ENCODE data around the gene NPVF.
A peak's percentile ranks its signal among the peaks of the same experiment; 100 is the strongest.

Gene NPVF

DNA sequence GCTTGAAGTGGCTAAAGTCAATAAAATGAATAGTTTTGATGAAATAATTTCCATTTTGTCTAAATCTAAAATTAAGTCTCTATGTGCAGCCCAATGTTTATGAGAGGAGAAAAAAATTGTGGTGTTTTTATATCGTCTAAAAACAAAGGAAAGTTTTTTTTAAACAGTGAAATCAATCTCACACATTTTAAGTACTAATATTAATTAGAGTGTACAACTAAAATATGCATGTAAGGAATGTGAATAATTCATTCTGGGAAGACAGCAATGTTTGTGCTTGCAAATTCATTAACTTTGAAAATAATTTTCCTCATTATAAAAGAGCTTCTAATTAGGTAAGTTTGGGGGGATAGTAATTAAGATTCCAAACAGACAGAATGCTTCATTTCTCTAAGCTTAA lies at the start of gene NPVF:
Gene NPVF, minus strand, starts transcription at position 101 of the 400 bp plus-strand sequence. Its CDS starts 47 bp downstream, at position 54.
- H3K4me3 ChIP-seq (ENCODE audit: low read depth, low read length), result no peak within 1 kb of the TSS
- DNase-seq (ENCODE audit: low read depth), result no peak
- TF ChIP-seq, protein P1, sequence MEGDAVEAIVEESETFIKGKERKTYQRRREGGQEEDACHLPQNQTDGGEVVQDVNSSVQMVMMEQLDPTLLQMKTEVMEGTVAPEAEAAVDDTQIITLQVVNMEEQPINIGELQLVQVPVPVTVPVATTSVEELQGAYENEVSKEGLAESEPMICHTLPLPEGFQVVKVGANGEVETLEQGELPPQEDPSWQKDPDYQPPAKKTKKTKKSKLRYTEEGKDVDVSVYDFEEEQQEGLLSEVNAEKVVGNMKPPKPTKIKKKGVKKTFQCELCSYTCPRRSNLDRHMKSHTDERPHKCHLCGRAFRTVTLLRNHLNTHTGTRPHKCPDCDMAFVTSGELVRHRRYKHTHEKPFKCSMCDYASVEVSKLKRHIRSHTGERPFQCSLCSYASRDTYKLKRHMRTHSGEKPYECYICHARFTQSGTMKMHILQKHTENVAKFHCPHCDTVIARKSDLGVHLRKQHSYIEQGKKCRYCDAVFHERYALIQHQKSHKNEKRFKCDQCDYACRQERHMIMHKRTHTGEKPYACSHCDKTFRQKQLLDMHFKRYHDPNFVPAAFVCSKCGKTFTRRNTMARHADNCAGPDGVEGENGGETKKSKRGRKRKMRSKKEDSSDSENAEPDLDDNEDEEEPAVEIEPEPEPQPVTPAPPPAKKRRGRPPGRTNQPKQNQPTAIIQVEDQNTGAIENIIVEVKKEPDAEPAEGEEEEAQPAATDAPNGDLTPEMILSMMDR (IDR thresholded peaks at IDR 0.05; ENCODE audit: low read depth, low read length), result no peak
- TF ChIP-seq, protein P2, sequence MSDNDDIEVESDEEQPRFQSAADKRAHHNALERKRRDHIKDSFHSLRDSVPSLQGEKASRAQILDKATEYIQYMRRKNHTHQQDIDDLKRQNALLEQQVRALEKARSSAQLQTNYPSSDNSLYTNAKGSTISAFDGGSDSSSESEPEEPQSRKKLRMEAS (IDR thresholded peaks at IDR 0.05; ENCODE audit: low read depth, low read length), result no peak
- no peak for TF ChIP-seq MYC (IDR thresholded peaks at IDR 0.05; ENCODE audit: low read depth, low read length)
- no peak for TF ChIP-seq POLR2A (IDR thresholded peaks at IDR 0.05; ENCODE audit: extremely low read depth, insufficient read length)

DNA sequence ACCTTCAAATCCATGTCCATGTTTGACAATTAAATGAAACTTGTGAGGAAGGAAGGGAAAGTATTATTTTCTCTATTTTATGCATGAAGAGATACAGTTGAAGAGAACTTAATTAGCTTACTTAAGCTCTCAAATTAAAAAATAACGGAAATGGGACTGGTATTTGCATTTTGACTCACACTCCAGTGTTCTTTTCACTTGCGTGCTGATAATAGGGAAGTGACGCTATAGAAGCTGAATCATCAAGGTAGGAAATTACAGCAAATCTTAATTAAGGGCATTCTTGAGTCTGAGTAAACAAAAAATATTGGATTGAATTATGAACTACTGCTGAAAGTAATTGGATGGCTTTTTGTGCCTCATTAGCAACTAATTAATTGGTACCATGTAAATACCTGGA lies 44.0 kb upstream of the NPVF start:
- peak; percentile 14 for DNase-seq (ENCODE audit: low read depth)
- TF ChIP-seq, protein P2 (IDR thresholded peaks at IDR 0.05; ENCODE audit: low read depth, low read length), result no peak
- TF ChIP-seq, protein P1 (IDR thresholded peaks at IDR 0.05; ENCODE audit: low read depth, low read length), result no peak
- no peak overlapping the region for H3K4me3 ChIP-seq (ENCODE audit: low read depth, low read length)

- H3K4me3 ChIP-seq (ENCODE audit: low read depth, low read length), result no peak overlapping the region
- DNase-seq (ENCODE audit: low read depth), result no peak
- TF ChIP-seq, protein P2 (IDR thresholded peaks at IDR 0.05; ENCODE audit: low read depth, low read length), result no peak
These were observed 35.1 kb upstream of the NPVF start for GRCh38 chr7:25263337-25263736.

GRCh38 chr7:25262586-25262985 lies 34.3 kb upstream of the NPVF start:
- DNase-seq (ENCODE audit: low read depth), result no peak
- H3K4me3 ChIP-seq (ENCODE audit: low read depth, low read length), result no peak overlapping the region
- TF ChIP-seq POLR2A (IDR thresholded peaks at IDR 0.05; ENCODE audit: extremely low read depth, insufficient read length) (no peak), MYC (IDR thresholded peaks at IDR 0.05; ENCODE audit: low read depth, low read length) (no peak)
- TF ChIP-seq, protein P2 (IDR thresholded peaks at IDR 0.05; ENCODE audit: low read depth, low read length), result no peak
- TF ChIP-seq, protein P1 (IDR thresholded peaks at IDR 0.05; ENCODE audit: low read depth, low read length), result no peak

DNA sequence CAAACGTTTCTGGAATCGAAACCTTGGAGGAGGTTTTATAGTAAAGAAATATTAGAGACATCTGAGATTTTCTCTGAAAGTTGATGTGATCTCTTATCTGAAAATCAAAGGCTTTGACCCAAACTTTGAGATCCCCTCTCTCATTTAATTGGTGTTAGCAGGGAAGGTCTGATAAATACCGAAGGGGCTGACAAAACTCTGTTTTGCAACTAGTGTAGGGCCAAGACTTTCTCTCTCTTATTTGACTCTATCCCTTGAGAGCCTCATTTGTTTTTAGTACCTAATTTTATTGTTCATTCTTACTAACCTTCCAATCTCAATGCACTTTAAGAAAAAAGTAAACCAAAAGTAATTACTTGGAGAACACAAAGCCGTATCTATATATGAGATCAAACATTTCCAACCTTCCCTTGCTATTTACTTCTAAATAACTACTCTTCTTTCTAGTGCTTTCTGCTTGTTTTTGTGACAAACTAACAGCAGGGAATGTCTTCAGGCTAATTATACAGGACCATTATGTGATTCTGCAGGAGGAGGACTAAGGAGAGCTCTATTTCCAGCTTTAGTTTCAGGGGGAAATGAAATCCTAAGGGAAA lies 33.4 kb upstream of the NPVF start:
- no peak overlapping the region for H3K4me3 ChIP-seq (ENCODE audit: low read depth, low read length)
- peak; percentile 9 for DNase-seq (ENCODE audit: low read depth)
- TF ChIP-seq MYC (IDR thresholded peaks at IDR 0.05; ENCODE audit: low read depth, low read length) (no peak), POLR2A (IDR thresholded peaks at IDR 0.05; ENCODE audit: extremely low read depth, insufficient read length) (no peak)
- TF ChIP-seq, protein P2 (IDR thresholded peaks at IDR 0.05; ENCODE audit: low read depth, low read length), result no peak
- TF ChIP-seq, protein P1 (IDR thresholded peaks at IDR 0.05; ENCODE audit: low read depth, low read length), result no peak

GRCh38 chr7:25260862-25261494 lies 32.7 kb upstream of the NPVF start:
- H3K4me3 ChIP-seq (ENCODE audit: low read depth, low read length), result peak overlapping the region; percentile 5
- DNase-seq (ENCODE audit: low read depth), result peak; percentile 90
- TF ChIP-seq POLR2A (IDR thresholded peaks at IDR 0.05; ENCODE audit: extremely low read depth, insufficient read length), result no peak
- TF ChIP-seq, protein P2 (IDR thresholded peaks at IDR 0.05; ENCODE audit: low read depth, low read length), result no peak
- TF ChIP-seq, protein P1 (IDR thresholded peaks at IDR 0.05; ENCODE audit: low read depth, low read length), result no peak

Measured in NB4 (cell line).